GM21526 (cell line): ENCODE measurements around the gene OTUD5.
A peak's percentile ranks its signal among the peaks of the same experiment; 100 is the strongest.
"Not testable (repeated sequence)": the region's sequence is repeated elsewhere in the genome, so short reads cannot be mapped to it uniquely, and the experiment has no call there.

Source experiments
- ATAC-seq: cut with Tn5 transposase; IDR thresholded peaks from one replicate; pipeline ENCODE4 v1.9.1; 2021; ENCODE audit warnings: moderate library complexity; ENCODE audit not compliant: unreplicated experiment, low FRiP score

OTUD5 gene

GRCh38 chrX:48957477-48957826 is at the start of gene OTUD5:
OTUD5 (minus strand) TSS chrX:48957607; CDS start chrX:48957570, 37 bp downstream.
- peak; percentile 26 for ATAC-seq

- ATAC-seq: no peak
These were observed 46.3 kb upstream of the OTUD5 start for GRCh38 chrX:49003696-49004095.

- ATAC-seq: peak; percentile 67
These were observed 44.9 kb upstream of the OTUD5 start, which contains the start of gene GRIPAP1 for GRCh38 chrX:49002091-49002935. GRIPAP1 (minus strand) TSS chrX:49002264; CDS start chrX:49002229, 35 bp downstream.

GRCh38 chrX:49001521-49002090 is 44.2 kb upstream of the OTUD5 start:
- ATAC-seq: peak; percentile 26

- no peak for ATAC-seq
These were observed 43.2 kb upstream of the OTUD5 start for GRCh38 chrX:49000636-49001035.

- ATAC-seq: no peak
These were observed 41.6 kb upstream of the OTUD5 start for GRCh38 chrX:48999030-48999429.

GRCh38 chrX:48998391-48998790 is 41.0 kb upstream of the OTUD5 start:
- ATAC-seq: no peak

GRCh38 chrX:48997865-48998264 is 40.5 kb upstream of the OTUD5 start:
- ATAC-seq: no peak

GRCh38 chrX:48997455-48997854 is 40.0 kb upstream of the OTUD5 start:
- ATAC-seq: no peak

- no peak for ATAC-seq
These were observed 39.6 kb upstream of the OTUD5 start for GRCh38 chrX:48996969-48997368.

GRCh38 chrX:48992341-48992740 is 34.9 kb upstream of the OTUD5 start:
- ATAC-seq: no peak

- no peak for ATAC-seq
These were observed 32.1 kb upstream of the OTUD5 start for GRCh38 chrX:48989483-48989882.

- ATAC-seq: no peak
These were observed 26.5 kb upstream of the OTUD5 start for GRCh38 chrX:48983896-48984295.

- no peak for ATAC-seq
These were observed 25.7 kb upstream of the OTUD5 start for GRCh38 chrX:48983081-48983480.

GRCh38 chrX:48981178-48981577 is 23.8 kb upstream of the OTUD5 start:
- no peak for ATAC-seq

GRCh38 chrX:48980341-48980740 is 22.9 kb upstream of the OTUD5 start:
- ATAC-seq: not testable (repeated sequence)

GRCh38 chrX:48978226-48978625 is 20.8 kb upstream of the OTUD5 start:
- no peak for ATAC-seq

GRCh38 chrX:48976086-48976485 is 18.7 kb upstream of the OTUD5 start:
- ATAC-seq: no peak

GRCh38 chrX:48975541-48975940 is 18.1 kb upstream of the OTUD5 start:
- no peak for ATAC-seq

GRCh38 chrX:48975041-48975440 is 17.6 kb upstream of the OTUD5 start:
- no peak for ATAC-seq

- no peak for ATAC-seq
These were observed 17.2 kb upstream of the OTUD5 start for GRCh38 chrX:48974574-48974973.

GRCh38 chrX:48974033-48974432 is 16.6 kb upstream of the OTUD5 start:
- ATAC-seq: no peak
